ENCODE data around the gene PPARGC1A.

DNA sequence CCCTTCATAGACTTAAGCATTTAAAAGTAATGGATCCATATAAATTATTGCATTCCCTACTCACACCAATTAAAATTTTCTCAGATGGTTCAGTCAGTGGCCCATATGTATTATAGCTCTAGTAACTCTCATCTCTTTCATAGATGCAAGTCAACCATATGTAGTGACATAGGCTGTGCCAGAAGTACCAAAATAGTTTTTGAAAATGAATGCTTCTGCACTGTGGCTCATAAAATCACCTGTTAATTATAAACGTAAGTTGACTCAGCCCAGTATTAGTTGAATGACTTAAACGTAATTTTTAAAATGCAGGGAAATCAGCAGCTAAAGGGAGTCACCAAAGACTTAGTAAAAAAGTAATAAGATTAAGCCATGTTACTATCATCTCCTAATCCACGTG, 143.8 kb downstream of the PPARGC1A start:
- TF ChIP-seq EGR1 (IDR thresholded peaks at IDR 0.05) = no peak
- no peak for TF ChIP-seq TEAD4 (IDR thresholded peaks at IDR 0.05)
- TF ChIP-seq ZBTB7A (IDR thresholded peaks at IDR 0.05; ENCODE audit: low read depth) = no peak
- TF ChIP-seq RAD21 (IDR thresholded peaks at IDR 0.05; ENCODE audit: low read depth) = no peak
- TF ChIP-seq REST (IDR thresholded peaks at IDR 0.05; ENCODE audit: low read depth) = no peak
- no peak for TF ChIP-seq NFIC (IDR thresholded peaks at IDR 0.05)
- TF ChIP-seq, protein P1, sequence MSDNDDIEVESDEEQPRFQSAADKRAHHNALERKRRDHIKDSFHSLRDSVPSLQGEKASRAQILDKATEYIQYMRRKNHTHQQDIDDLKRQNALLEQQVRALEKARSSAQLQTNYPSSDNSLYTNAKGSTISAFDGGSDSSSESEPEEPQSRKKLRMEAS (IDR thresholded peaks at IDR 0.05) = no peak
- TF ChIP-seq YY1 (IDR thresholded peaks at IDR 0.05; ENCODE audit: low read depth) = no peak
- TF ChIP-seq CREB1 (IDR thresholded peaks at IDR 0.05; ENCODE audit: low read depth) = no peak
- TF ChIP-seq EP300 (IDR thresholded peaks at IDR 0.05; ENCODE audit: borderline replicate concordance) = no peak
- no peak for TF ChIP-seq CEBPB (IDR thresholded peaks at IDR 0.05)

Data from Ishikawa (cell line).